OCI-LY7 (cell line): ENCODE results near the gene BCL2L13. TPM values are rescaled to one million over a fixed set of nuclear protein-coding genes. Genes with fewer than 3 reads are reported as not detected.
"Not testable (repeated sequence)": the region's sequence is repeated elsewhere in the genome, so short reads cannot be mapped to it uniquely, and the experiment has no call there.

Experiments
- BruUV-seq: library from RNA; stranded (reverse); fragments of 400-500 nt; replicated peaks from 2 replicates; lab custom pipeline; 2021; lab: Mats Ljungman, UMichigan
- CTCF ChIA-PET: fragments of 300-600 bp; sonication (Branson Sonifier 250); formaldehyde crosslinking; loops from one replicate; lab custom pipeline; 2022; ENCODE audit warnings: antibody characterized with exemption; ENCODE audit not compliant: unreplicated experiment; lab: Charles Lee
- POLR2A ChIA-PET: fragments of 300-600 bp; sonication (Branson Sonifier 250); formaldehyde crosslinking; loops from one replicate; lab custom pipeline; 2022; ENCODE audit warnings: antibody characterized with exemption; lab: Charles Lee
- DNase-seq: peaks from one replicate; pipeline ENCODE4 v3.0.0-alpha.2; 2015; ENCODE audit warnings: low spot score
- H2AFZ ChIP-seq: fragments of 200-600 bp; sonication (generic), shearing (Covaris generic); 2 replicates; pipeline ENCODE4 v1.6.1; 2014; ENCODE audit warnings: mild to moderate bottlenecking, antibody characterized with exemption, low read length, moderate library complexity
- H3K27ac ChIP-seq: fragments of 200-600 bp; sonication (generic); 2 replicates; pipeline ENCODE4 v1.5.1; 2014; ENCODE audit warnings: mixed run types, low read depth, mild to moderate bottlenecking, moderate library complexity, low read length, inconsistent platforms; ENCODE audit not compliant: poor library complexity, severe bottlenecking
- H3K36me3 ChIP-seq: fragments of 200-600 bp; sonication (generic); 2 replicates; pipeline ENCODE4 v1.6.1; 2014; ENCODE audit warnings: mild to moderate bottlenecking, antibody characterized with exemption, low read length, moderate library complexity, mixed read lengths; ENCODE audit not compliant: insufficient read depth
- H3K4me1 ChIP-seq: fragments of 200-600 bp; sonication (generic); 2 replicates; pipeline ENCODE4 v1.5.1; 2014; ENCODE audit warnings: mild to moderate bottlenecking, low read length; ENCODE audit not compliant: insufficient read depth, poor library complexity, severe bottlenecking
- H3K4me2 ChIP-seq: fragments of 200-600 bp; sonication (generic); 2 replicates; pipeline ENCODE4 v1.6.1; 2014; ENCODE audit warnings: mild to moderate bottlenecking, low read length
- H3K4me3 ChIP-seq: fragments of 200-600 bp; sonication (generic); 2 replicates; pipeline ENCODE4 v1.5.1; 2014; ENCODE audit warnings: mild to moderate bottlenecking, low read depth, low read length; ENCODE audit not compliant: poor library complexity, severe bottlenecking
- H3K79me2 ChIP-seq: fragments of 200-600 bp; sonication (generic); 2 replicates; pipeline ENCODE4 v1.6.1; 2016; ENCODE audit warnings: low read depth, mild to moderate bottlenecking, low read length, moderate library complexity, mixed read lengths; ENCODE audit not compliant: insufficient read depth
- H3K9me2 ChIP-seq: fragments of 200-600 bp; sonication (generic); 2 replicates; pipeline ENCODE4 v1.6.1; 2016; ENCODE audit warnings: mild to moderate bottlenecking, low read length, mixed read lengths; ENCODE audit not compliant: insufficient read depth
- H3K9me3 ChIP-seq: fragments of 200-600 bp; sonication (generic); 2 replicates; pipeline ENCODE4 v1.6.1; 2014; ENCODE audit warnings: mild to moderate bottlenecking, mixed run types, low read length, mixed read lengths
- H4K20me1 ChIP-seq: fragments of 200-600 bp; sonication (generic); 2 replicates; pipeline ENCODE4 v1.6.1; 2014; ENCODE audit warnings: mild to moderate bottlenecking, antibody characterized with exemption, low read length, moderate library complexity, mixed read lengths; ENCODE audit not compliant: insufficient read depth
- CTCF ChIP-seq: fragments of 200-600 bp; sonication (generic); conservative IDR thresholded peaks from 2 replicates; pipeline ENCODE4 v1.5.1; 2014; ENCODE audit warnings: mild to moderate bottlenecking, antibody characterized with exemption, low read length, moderate library complexity, mixed read lengths
- EZH2phosphoT487 ChIP-seq: fragments of 200-600 bp; sonication (generic); IDR thresholded peaks from 2 replicates; pipeline ENCODE4 v1.6.1; 2018; ENCODE audit warnings: low read depth, borderline replicate concordance, mild to moderate bottlenecking, mixed run types, antibody characterized with exemption, low read length, moderate library complexity, mixed read lengths
- intact Hi-C: fragments of 100-400 bp; cut with micrococcal nuclease; formaldehyde crosslinking; loops from one replicate; pipeline ENCODE4 v1.10.0; 2022; ENCODE audit not compliant: unreplicated experiment
- total RNA-seq, 2 experiments: library from RNA; depleted of rRNA in 1 of 2; stranded (reverse); fragments of >200 nt in 1 of 2; shearing (Covaris generic) in 1 of 2; gene quantifications; 2 replicates each; pipeline ENCODE4 v1.2.3, GENCODE V29; 2014 to 2022

BCL2L13 gene
- total RNA-seq, 2 experiments from 2014 or later: 25.2 to 38.3 TPM

GRCh38 chr22:17763442-17763841 is 124.9 kb downstream of the BCL2L13 start:
- H2AFZ ChIP-seq, H4K20me1 ChIP-seq, DNase-seq, intact Hi-C loops, H3K9me3 ChIP-seq, CTCF ChIA-PET, H3K27ac ChIP-seq, H3K4me1 ChIP-seq, H3K9me2 ChIP-seq, H3K4me2 ChIP-seq, BruUV-seq, H3K4me3 ChIP-seq: not testable (repeated sequence)
- POLR2A ChIA-PET: interaction anchor here (0.7 kb wide), 1 partner anchor 8 kb away, joined by 4 read pairs; no protein-coding TSS in a partner anchor
- peaks cover 11% of the 10 kb centered on the region; the same call in 1 of the 2 replicates for H3K36me3 ChIP-seq
- H3K79me2 ChIP-seq: peaks cover 61% of the 10 kb centered on the region; the same call in 1 of the 2 replicates

GRCh38 chr22:17764036-17764435 is 125.5 kb downstream of the BCL2L13 start:
- BruUV-seq: no TSS peak
- Histone ChIP-seq H3K79me2 (peaks cover 59% of the 10 kb centered on the region; the same call in 1 of the 2 replicates), H2AFZ (no peak overlapping the region), H3K9me2 (no peaks in the 10 kb centered on the region), H3K36me3 (peaks cover 8% of the 10 kb centered on the region; the same call in 1 of the 2 replicates), H3K9me3 (no peaks in the 10 kb centered on the region), H3K27ac (no peak overlapping the region), H3K4me3 (no peak overlapping the region), H4K20me1 (peaks cover 4% of the 10 kb centered on the region; the same call in 1 of the 2 replicates), H3K4me1 (no peaks in the 10 kb centered on the region), H3K4me2 (no peak overlapping the region)
- POLR2A ChIA-PET: interaction anchor here (0.6 kb wide), 1 partner anchor 130 kb away, joined by 3 read pairs; no protein-coding TSS in a partner anchor
- CTCF ChIA-PET: no interaction called here
- intact Hi-C loops: no loop called here
- DNase-seq: no peak
- no peak for TF ChIP-seq CTCF
- TF ChIP-seq EZH2phosphoT487: no peak

- H3K9me2 ChIP-seq, intact Hi-C loops, CTCF ChIA-PET, H3K27ac ChIP-seq, H3K9me3 ChIP-seq, H2AFZ ChIP-seq, BruUV-seq, H4K20me1 ChIP-seq, H3K4me2 ChIP-seq, H3K4me3 ChIP-seq, DNase-seq, H3K4me1 ChIP-seq: not testable (repeated sequence)
- H3K36me3 ChIP-seq: peaks cover 12% of the 10 kb centered on the region; the same call in 1 of the 2 replicates
- POLR2A ChIA-PET: interaction anchor here (0.8 to 1.4 kb wide), 3 partner anchors 12 to 37 kb away, joined by 3 to 6 read pairs (median 3); no protein-coding TSS in a partner anchor
- H3K79me2 ChIP-seq: peaks cover 59% of the 10 kb centered on the region; the same call in 1 of the 2 replicates
These were observed 126.3 kb downstream of the BCL2L13 start for GRCh38 chr22:17764852-17765251.
